ENCODE data around the gene BRD7. TPM values are rescaled to one million over a fixed set of nuclear protein-coding genes. Genes with fewer than 3 reads are reported as not detected.

The BRD7 gene
- total RNA-seq, 1 experiment from 2014 or later, result 43.8 TPM

GRCh38 chr16:50389900-50390299 is 21.1 kb upstream of the BRD7 start:
- DNase-seq (ENCODE audit: low spot score), result no peak

DNA sequence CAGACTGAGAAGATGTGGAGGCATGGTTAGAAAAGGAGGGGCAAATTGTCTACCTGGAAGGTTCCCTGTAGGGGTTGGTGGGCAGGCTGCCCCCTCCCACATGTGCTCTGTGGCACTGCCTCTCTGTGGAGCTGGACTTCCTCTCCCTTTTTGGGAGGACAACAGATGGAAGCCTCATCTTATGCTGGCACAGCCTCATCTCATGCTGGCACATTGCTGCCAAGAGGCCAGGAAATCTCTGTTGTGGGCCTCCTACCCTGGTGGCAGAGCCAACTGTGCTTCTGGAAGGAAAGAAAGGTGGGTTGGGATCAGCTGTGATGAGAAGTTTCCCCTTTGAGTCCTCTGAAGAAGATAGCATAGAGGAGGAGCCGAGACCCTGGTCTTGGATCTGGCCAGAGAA is 19.7 kb upstream of the BRD7 start:
- no peak for DNase-seq (ENCODE audit: low spot score)

DNA sequence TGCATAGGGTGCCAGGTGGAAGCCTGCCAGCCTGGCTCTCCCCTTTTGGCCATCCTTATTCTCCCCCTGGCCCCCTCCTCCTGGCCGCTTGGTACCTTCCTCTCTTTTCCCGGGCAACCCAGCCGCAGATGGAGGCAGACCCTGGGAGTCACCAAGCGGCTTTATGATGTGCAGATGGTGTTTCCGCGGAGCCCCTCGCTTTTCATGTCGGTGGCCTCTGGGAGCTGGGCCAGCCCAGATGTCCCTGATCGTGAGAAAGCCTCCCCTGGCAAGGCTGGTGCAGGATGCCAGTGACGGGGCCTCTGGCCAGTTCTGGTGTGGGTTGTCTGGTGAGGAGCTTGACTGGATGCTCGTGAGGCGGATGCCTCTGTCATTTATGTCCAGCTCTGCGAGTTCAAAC is 18.0 kb upstream of the BRD7 start:
- DNase-seq (ENCODE audit: low spot score), result no peak

GRCh38 chr16:50386139-50386538 is 17.4 kb upstream of the BRD7 start:
- no peak for DNase-seq (ENCODE audit: low spot score)

DNA sequence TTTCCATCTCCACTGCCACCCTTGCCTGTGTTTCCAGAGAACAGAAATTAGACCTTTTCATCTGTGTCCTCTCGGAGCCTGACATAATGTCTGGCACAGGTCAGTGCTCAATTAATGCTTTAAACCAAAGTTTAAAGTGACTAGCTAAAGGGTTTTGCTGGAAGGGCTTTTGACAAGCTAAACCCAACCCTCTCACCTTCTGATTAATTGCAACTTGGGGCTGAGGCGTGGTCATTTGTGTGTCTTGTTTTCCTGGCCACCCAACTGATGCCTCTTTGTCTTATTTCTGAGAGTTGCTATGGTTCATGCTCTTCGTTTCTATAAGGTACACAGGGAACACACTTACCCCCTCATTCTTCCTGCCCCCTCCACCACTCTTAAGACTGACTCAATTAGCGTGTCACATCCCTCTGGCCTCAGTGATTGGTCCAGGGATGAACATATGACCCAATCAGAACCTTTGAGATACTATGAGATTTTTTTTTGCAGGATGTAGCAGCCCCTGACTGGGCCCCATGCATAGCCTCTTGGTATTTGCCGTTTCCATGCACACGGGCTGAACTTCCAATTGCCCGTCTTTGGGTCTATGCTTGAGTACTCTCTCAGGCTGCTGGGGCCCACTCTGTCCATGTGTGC is 15.8 kb upstream of the BRD7 start:
- no peak for DNase-seq (ENCODE audit: low spot score)

GRCh38 chr16:50381679-50382440 is 13.1 kb upstream of the BRD7 start:
- DNase-seq (ENCODE audit: low spot score), result no peak

GRCh38 chr16:50378417-50378816 is 9.6 kb upstream of the BRD7 start:
- no peak for DNase-seq (ENCODE audit: low spot score)

DNA sequence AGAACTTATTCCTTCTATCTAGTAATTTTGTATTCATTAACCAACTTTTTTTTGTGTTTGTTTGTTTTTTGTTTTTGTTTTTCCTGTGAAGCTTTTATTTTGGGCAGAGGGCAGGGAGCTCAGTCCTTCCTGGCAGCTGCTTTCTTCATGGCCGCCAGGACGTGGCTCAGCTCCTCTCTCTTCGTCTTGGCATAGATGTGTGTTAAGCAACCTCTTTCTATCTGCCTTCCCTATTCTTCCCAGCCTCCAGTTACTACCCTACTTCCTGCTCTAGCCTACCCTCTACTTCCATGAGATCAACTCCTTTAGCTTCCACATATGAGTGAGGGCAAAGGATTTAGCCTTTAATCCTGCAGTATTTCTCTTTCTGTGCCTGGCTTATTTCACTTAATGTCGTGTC is 8.2 kb upstream of the BRD7 start:
- no peak for DNase-seq (ENCODE audit: low spot score)

- no peak for DNase-seq (ENCODE audit: low spot score)
Observed at GRCh38 chr16:50373780-50374179, 5.0 kb upstream of the BRD7 start.

GRCh38 chr16:50373345-50373701 is 4.5 kb upstream of the BRD7 start:
- DNase-seq (ENCODE audit: low spot score), result no peak

DNA sequence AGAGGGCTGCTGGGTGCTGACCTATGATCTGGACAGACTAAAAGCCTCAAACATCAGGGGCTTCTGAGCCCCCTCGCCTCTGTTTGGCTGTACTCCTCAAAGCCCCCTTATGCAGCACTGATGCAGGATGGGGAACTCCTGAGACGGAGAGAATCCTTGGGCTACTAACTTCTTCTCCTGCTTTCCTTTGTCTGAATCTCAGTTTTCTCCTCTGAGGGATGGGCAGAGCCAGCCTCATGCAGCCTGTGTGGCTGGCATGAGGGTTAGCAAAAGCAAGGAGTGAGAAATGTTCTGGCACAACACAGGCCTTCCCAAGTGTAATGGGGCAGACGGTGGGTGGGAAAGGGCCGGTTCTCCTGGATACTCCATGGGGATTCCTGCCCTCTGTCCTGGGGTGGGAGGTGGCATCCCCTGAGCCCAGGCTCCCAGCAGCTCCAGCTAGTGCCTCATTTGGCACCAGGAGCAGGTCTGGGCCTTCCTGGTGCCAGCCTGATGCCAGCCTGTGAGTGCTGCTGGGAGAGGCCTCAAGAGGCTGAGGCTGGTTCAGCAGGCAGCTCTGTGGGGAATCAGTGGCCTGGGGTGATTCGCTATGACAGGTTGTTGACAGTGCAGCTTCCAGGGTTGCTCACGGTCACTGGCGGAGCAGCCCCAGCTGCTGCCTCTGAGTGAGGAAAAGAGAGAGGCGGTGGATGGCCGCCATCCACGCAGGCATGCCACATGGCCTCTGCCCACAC is 4.0 kb upstream of the BRD7 start:
- peak; percentile 21 for DNase-seq (ENCODE audit: low spot score)

- no peak for DNase-seq (ENCODE audit: low spot score)
Observed at GRCh38 chr16:50371936-50372595, 3.3 kb upstream of the BRD7 start.

DNA sequence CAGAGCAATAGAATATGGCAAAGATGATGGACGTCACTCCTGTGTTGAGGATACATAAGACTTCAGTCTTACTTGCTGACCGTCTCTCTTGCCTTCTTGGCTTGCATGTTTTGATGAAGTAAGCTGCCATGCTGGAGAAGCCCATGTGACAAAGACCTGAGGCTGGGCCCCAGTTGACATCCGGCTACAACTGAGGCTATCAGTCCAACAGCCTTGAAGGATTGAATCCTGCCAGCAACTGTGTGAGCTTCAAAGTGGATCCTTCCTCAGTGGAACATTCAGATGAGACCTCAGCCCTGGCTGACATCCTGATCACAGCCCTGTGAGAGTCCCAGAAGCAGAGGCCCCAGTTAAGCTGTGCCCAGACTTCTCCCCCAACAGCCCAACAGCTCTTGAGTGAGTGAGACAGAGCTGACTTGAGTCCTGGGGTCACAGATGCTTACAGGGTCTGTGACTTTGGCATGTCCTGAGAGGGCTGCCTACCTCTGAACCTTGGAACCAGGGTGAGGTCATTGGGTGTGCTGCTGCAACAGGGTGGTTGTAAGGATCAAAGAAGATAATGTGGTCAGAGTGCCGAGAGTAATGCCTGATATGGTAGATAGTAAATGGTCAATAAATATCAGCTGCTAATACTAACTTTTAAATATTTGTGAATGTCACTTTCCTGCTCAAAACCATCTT is 2.4 kb upstream of the BRD7 start:
- DNase-seq (ENCODE audit: low spot score), result no peak

- no peak for DNase-seq (ENCODE audit: low spot score)
Observed at GRCh38 chr16:50369133-50369804, 481 bp upstream of the BRD7 start.

DNA sequence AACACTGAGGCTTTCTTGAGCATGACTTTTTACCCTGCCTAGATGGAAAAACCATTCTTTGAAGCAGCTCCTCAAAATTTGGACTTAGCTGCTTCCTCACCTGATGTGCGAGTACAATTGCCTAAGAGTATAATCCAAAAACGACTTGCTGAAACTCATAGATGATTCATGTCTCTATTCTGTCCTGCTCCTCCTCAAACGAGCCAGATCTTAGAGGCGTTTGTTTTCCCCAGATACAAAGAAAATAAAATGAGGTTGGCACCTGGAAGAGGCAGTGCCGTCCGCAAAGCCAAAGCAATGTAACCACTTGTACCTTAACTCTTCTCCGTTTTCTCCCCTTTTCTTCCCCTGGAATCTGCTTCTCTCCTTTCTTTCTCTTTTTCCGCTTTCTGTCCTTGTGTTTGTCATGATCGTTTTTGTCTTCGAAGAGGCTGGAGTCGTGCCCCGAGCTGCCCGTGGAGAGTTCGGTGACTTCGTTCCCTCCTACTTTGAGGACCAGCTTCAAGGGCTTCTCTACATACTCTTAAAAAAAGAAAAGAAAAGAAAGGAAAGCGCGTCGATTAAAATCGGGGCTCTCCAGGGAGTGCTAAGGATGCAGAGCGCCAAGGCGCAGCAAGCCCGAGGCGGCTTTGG is 895 bp downstream of the BRD7 start:
- no peak for DNase-seq (ENCODE audit: low spot score)

GRCh38 chr16:50365791-50366575 is 2.8 kb downstream of the BRD7 start:
- DNase-seq (ENCODE audit: low spot score), result no peak

- no peak for DNase-seq (ENCODE audit: low spot score)
Observed at GRCh38 chr16:50363656-50364055, 5.1 kb downstream of the BRD7 start.

- DNase-seq (ENCODE audit: low spot score), result no peak
Observed at GRCh38 chr16:50360779-50361178, 8.0 kb downstream of the BRD7 start.

DNA sequence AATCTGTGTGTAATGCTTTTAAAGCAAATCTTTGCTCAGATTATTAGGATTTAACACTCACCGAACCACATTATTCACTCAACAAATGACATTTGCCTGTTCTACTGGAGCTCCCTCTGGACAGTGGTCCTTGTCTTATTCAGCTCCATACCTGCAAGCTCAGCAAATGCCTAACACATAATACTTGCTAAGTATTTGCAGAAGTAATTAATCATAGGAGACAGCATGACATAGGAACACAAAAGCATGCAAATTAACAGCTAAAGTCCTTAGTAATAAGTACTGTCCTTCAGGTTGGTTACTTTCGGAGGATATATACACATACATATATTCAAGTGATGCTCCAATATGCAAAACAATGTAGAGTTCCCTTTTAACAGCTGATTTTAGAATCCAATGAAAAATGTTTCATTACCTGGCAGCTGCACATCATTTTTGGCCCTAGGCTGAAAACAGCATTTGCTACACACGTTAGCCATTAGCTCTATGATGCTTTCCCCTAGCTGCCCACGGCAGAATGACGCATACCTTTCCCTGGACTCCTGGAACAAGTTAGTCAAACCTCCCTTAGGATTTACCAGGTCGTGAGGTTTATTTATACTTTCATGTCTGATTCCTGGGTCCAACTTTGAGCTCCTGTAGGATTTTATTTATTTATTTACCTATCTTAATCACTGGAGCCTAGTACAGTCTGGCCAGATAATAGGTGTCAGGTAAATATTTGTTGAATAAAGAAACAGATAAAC is 8.6 kb downstream of the BRD7 start:
- DNase-seq (ENCODE audit: low spot score), result no peak
